Activated CD4-positive, alpha-beta T cell treated with anti-CD3 and anti-CD28 coated beads, Interleukin-10, Interleukin-2, amounts not matched to agents 100 ng/mL and 50 ng/mL, durations not matched to agents 16 hours and 8 hours (primary cell): ENCODE data around the gene PPP3R1.
"Not testable (repeated sequence)": the region's sequence is repeated elsewhere in the genome, so short reads cannot be mapped to it uniquely, and the experiment has no call there.

Experiments
- DNase-seq: peaks from one replicate; pipeline ENCODE4 v3.0.0-alpha.2; 2020

The PPP3R1 gene

DNA sequence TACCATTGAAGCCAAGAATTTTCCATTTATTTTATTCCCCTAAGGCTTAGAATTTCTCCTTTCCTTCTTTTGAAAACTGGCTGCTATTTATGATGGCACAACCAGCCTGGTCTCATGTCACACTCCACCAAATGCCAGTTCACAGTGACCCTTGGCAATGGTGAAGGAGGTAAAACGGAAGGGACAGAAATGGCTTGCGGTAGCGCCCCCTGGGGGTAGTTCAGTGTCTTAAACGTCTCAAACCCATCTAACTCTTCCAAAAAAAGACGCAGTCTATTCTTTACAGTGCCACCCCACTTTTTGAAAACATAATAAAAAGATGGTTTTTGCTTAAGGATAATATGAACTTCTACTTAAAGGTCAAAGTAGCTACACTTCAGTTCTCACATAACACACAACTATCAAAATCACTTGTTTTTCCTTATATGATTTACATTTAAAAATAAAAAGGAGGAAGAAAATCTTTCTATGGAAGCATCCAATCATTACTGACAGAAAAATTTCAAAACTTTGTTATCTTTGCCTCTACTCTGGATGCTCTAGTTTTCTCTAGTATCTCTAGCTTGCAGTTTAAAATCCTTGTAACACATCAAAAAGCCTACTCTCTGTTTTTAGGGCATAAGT, 66.7 kb downstream of the PPP3R1 start:
- DNase-seq = peak; percentile 65

DNA sequence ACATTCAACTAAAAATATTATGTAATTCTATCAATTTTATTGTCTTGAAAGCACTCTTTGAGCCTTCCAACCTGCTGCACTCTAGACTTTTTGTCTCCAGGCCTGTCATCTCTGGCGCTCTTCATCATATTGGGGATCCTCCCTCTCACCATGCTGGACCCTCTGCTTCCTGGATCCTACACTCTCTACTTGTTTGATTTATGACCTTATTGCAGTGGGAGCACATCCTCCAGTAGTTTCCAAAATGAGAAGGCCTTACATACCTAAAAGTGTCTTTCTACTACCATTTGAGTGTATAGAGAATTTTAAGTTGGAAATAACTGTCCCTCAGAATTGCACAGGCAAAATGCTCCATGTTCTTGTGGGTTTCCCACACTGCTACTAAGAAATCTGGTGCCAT, 69.4 kb downstream of the PPP3R1 start:
- no peak for DNase-seq

DNA sequence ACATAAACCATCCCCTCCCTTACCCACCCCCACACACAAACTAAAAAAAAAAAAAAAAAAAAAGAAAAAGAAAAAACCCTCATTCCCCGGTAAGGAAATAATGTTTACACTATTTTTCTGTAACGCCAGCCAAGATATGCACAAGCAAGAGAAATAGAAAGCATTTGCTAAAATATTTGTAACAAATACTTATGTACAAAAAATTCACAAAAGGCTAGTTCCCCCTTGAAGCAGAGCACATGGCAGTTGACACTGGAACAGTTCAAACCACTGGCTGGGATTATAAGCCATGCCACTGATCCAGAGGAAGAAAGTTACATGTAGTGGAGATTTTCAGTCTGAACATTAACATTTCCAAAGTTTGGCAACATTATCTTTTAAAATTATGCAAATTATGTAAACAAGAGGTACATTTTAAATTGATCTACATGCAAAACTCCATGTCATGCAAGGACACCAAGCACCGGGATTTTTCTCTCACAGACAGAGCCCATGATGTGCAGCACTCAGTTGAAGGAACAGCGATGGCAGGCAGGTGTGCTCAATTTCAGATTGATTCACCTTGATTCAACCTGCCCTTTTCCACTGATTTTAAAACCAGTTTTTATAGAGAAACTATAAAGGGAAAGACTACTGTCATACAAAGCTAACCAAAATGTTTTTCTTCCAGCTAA, 73.2 kb downstream of the PPP3R1 start:
- no peak for DNase-seq

DNA sequence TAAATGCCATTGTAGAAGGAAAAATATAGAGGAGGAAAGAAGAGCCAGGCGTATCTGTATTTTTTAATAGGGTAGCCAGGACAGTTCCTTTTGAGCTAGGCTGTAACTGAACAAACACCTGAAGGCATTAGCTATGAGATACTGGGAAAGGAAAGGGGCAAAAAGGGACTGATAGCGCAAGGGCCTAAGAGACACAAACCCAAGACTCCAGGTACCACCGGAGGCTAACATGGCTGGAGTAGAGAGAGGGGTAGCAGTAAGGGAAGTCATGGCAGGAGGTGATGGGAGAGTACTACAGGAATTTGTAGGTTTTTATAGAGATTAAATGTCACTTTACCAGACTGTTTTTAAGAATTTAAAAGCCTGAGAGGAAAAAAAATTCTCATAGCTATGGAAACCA, 73.9 kb downstream of the PPP3R1 start:
- no peak for DNase-seq

DNA sequence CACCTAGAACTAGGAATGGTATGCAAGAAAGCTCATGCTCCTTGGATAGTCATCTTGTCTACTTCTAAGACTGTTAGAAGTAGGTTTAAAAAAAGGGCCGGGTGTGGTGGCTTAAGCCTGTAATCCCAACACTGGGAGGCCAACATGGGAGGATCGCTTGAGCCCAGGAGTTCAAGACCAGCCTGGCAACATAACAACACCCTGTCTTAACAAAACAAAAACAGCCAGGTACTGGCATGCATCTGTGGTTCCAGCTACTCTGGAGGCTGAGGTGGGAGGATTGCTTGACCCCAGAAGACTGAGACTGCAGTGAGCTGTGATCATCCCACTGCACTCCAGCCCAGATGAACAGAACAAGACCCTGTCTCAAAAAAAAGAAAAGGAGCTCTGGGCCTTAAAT, 74.8 kb downstream of the PPP3R1 start:
- DNase-seq = no peak

DNA sequence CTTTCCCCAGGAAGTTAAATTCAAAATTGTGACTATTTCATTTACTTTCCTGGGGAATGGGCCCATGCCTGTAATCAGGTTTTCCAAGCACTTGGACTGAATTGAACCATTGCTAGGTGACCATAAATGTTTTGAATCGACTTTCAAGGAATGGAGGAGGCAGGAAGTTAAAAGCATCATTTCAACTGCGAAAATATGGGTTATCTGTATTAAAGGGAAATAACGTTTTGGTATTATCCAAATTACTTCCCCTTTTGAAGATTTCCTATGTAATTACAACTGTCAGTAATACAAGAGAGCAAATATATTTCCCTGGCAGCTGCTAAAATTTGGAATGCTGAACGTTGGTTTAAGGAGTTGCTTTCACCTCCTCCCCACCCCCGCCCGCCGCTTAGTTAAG, 75.7 kb downstream of the PPP3R1 start:
- no peak for DNase-seq

DNA sequence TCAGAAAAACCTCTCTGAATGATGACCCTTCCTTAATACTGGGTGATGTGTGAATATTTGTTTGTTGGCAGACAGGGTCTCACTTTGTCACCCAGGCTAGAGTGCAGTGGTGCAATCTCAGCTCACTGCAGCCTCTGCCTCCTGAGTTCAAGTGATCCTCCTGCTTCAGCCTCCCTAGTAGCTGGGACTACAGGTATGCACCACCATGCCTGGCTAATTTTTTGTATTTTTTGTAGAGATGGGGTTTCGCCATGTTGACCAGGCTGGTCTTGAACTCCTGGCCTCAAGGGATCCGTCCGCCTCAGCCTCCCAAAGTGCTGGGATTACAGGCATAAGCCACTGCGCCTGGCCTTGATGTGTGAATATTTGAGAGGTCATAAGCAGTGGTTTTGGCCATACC, 77.1 kb downstream of the PPP3R1 start:
- not testable (repeated sequence) for DNase-seq

DNA sequence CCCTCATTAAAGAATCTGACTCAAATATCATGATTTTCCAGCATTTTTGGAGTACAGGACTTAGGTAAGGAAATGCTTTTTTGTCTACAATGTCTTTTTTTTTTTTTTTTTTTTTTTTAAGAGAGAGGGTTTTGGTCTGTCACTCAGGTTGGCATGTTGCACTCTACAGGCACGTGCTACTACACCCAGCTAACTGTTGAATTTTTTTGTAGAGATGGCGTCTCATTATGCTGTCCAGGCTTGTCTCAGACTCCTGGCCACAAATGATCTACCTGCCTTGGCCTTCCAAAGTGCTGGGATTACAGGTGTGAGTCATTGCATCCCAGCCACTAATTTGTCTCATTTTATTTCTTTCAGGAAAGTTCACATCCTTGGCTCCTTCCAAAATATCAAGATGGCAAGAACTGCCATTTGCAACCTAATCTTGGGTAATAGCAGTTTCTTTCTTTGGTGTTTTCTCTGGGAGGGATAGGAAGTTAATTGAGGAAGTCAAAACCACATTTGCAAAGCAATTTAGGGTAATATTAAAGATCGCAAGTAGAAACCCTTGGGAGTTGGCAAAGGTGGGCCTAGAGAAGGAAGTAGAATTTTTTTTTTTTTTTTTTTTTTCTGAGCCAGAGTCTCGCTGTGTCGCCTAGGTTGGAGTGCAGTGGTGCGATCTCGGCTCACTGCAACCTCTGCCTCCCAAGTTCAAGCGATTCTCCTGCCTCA, 79.2 kb downstream of the PPP3R1 start:
- DNase-seq = no peak

DNA sequence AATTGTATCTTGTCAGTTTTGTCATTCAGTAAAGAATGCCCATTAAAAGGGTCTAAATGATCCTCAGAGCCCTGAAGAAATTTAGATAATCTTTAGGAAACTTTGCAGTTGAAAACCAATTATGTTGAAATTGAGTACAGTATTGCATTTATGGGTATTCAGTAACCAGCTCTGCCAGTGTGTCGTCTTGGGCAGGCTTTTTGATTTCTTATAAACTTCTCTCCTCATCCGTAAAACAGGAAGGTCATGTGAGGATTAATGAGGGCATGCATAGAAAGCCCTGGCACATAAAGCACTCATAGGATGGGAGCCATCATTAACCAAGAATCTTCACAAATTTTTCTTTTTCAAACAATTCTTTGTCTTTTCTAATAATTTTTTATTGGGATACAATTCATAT, 79.8 kb downstream of the PPP3R1 start:
- no peak for DNase-seq

DNA sequence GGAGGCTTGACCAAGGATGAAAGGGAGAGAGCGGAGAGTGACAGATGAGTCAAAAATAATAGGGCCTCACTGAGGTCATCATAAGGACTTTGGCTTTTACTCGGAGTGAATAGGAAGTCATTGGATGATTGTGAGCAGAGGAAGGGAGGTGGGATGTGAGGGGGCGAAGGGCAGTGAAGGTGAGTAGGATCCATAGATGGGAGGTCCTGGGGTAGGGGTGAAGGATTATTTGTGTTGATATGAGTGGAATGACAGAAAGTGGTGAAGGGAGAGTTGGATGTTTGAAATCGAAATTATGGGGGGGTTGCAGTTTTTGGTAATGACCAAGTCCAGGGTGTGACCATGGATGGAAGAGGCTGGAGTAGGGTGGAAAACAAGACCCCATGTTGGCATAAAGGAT, 80.6 kb downstream of the PPP3R1 start:
- DNase-seq = no peak

GRCh38 chr2:68171146-68171545, 81.2 kb downstream of the PPP3R1 start:
- no peak for DNase-seq

- DNase-seq = no peak
Measured at GRCh38 chr2:68169308-68169707, 83.0 kb downstream of the PPP3R1 start.

DNA sequence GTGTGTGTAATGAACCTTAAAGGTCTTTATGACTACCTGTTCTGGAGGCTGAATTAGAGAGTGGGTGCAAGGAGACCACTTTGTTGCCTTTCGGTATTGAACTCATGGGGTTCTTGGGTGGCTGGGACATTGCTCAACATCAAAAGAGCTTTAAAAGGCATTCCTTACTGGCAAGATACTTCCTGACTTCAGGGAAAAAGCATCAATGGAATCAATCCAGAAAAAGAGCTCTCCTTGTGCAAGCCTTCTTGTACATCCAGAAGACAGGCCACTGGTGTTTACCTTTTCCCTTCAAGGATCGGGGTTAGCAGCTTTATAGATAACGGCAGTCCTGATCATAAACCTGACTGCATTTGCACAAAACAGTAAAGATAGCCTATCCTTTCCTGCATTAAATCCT, 85.1 kb downstream of the PPP3R1 start:
- no peak for DNase-seq

GRCh38 chr2:68163641-68164040, 88.7 kb downstream of the PPP3R1 start:
- DNase-seq = no peak

DNA sequence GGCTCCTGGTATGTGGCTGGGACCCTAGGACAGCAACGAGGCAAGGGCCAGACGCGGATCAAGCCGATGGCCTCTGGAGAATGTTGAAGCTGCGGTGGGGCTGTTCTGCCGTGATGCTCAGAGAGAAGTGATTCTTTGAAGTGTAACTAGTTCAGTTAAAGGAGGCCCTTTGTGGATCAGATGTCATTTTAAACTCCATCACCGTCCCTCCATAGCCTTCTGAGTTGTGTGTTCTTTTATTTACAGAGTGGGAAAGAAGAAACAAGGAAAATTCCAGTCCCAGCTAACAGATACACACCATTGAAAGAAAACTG, 94.2 kb downstream of the PPP3R1 start:
- DNase-seq = no peak

DNA sequence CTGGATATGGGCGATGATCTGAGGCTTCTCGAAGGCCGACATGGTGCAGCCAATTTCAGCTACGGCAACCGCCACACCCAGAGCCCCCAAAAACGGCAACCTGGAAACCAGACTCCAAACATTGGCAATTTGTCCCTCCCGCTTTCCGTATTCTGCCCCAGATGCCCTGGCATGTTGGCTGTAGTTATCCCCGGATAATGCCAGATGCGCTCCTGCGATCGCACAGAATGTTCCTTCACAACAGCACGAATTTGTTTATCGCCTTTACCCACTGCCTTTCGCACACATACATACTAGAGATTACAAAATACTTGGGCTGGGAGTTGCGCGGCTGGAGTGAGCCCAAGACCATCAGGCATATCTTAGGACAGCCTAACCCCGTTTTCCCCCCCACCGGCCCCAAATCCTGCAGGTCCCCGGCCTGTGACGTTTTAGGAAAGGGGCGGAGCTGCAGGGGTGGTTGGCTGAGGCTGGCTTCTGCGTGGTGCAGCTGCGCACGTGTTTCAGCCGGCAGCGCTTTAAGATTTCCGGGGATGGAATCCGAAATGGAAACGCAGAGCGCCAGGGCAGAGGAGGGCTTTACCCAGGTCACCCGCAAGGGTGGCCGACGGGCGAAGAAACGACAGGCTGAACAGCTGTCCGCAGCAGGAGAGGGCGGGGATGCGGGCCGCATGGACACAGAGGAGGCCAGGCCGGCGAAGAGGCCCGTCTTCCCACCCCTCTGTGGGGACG, 94.8 kb downstream of the PPP3R1 start, which contains the start of gene PNO1:
Gene PNO1, plus strand, starts transcription at position 487 of the 732 bp plus-strand sequence. Its CDS starts 47 bp downstream, at position 534.
- DNase-seq = peak; percentile 97

GRCh38 chr2:68157002-68157401, 95.3 kb downstream of the PPP3R1 start:
- DNase-seq = no peak

GRCh38 chr2:68156419-68156818, 95.9 kb downstream of the PPP3R1 start:
- DNase-seq = no peak

DNA sequence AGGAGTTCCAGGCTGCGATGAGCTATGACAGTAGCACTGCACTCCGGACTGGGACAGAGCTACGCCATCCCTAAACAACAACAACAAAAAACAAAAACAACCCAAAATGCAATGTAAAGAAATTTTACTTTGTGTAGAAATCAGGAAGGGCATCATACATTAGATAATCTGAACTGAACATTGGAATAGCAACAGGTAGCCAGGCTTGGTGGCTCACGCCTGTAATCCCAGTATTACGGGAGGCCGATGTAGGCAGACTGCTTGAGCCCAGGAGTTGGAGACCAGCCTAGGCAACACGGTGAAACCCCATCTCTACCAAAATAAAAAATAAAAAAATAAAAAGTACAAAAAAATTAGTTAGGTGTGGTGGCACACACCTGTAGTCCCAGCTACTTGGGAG, 96.7 kb downstream of the PPP3R1 start:
- DNase-seq = no peak

DNA sequence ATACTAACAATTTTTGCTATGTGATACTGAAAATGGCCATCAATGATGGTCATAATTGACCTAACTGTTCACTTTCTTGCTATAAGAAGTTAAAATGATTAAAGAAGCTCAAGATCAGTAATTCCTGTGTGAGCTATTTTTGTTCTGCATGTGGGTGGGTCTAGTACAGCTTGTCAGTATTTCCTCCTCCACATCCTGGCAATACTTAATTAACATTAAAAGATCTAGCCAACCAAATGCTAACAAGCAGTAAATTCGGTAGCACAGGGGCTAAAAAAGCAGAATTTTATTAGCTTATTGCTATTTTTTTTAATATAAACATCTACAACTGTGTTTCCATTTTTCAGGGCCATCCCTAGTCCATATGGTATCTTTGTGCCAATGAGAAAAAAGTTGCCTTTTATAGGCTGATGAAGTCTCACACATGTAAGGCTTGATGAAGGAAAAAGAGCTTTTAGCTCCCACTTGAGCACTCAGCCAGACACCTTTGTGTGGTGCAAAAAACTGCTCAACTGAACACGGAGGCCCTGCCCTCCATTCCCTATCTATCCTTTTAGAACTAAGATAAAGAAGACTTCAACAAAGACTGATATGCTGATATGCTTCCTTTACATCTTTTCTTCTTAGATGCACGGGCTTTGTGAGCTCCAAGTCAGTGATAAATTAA, 99.5 kb downstream of the PPP3R1 start:
- DNase-seq = no peak

DNA sequence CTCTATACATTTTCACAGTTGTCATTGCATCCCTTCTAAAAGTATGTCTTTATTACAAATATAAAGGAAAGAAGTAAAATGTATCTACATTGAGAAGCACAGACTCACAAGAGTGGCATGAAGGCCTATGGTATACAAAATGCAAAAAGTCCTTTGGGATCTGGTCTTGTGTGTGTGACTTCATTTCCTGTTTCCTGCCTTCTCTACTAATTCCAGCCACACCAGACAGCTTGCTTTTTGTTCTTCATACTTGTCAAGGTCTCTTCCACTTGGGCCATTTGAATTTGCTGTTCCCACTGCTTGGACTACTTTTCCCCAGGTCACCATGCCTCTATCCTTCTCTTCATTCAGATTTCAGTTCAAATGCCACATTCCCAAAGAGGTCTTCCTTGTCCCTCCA, 101.3 kb downstream of the PPP3R1 start:
- no peak for DNase-seq

GRCh38 chr2:68141875-68142274, 110.5 kb downstream of the PPP3R1 start:
- no peak for DNase-seq
